Uterus (tissue), 2 donors: ENCODE measurements around the gene MYO6.

ENCODE experiments used
- CTCF ChIP-seq, 4 experiments: fragments of 200-600 bp in 2 of 4; fragments of 450-650 bp in 2 of 4; sonication (generic) in 2 of 4; IDR thresholded peaks; one replicate each; pipeline ENCODE4 v1.5.1; 2016 to 2019; ENCODE audit warnings: antibody characterized with exemption in 4 of 4, mild to moderate bottlenecking in 2 of 4, moderate library complexity in 1 of 4
- POLR2A ChIP-seq, 2 donors: fragments of 450-650 bp; IDR thresholded peaks; one replicate each; pipeline ENCODE4 v1.6.1; 2016; ENCODE audit warnings: antibody characterized with exemption in 2 of 2, mild to moderate bottlenecking in 1 of 2, moderate library complexity in 1 of 2

- TF ChIP-seq CTCF (IDR thresholded peaks at IDR 0.05) (no peak), POLR2A (IDR thresholded peaks at IDR 0.05) (no peak)
Measured at GRCh38 chr6:75755704-75756103, 6.7 kb downstream of the MYO6 start.
